Astrocyte (in vitro differentiated cells and primary cell): ENCODE data around the gene NOS1AP.

ENCODE experiments used
- EZH2 ChIP-seq: IDR thresholded peaks from 2 replicates; pipeline ENCODE4 v1.6.1; 2012; ENCODE audit warnings: mild to moderate bottlenecking, low read length, inconsistent platforms; ENCODE audit not compliant: insufficient read depth
- TF ChIP-seq, protein P1 (sequence below): IDR thresholded peaks from 2 replicates; pipeline ENCODE4 v1.5.1; 2011; ENCODE audit warnings: low read depth, mild to moderate bottlenecking, inconsistent platforms, low read length, moderate library complexity; ENCODE audit not compliant: insufficient read depth

- TF ChIP-seq, protein P1, sequence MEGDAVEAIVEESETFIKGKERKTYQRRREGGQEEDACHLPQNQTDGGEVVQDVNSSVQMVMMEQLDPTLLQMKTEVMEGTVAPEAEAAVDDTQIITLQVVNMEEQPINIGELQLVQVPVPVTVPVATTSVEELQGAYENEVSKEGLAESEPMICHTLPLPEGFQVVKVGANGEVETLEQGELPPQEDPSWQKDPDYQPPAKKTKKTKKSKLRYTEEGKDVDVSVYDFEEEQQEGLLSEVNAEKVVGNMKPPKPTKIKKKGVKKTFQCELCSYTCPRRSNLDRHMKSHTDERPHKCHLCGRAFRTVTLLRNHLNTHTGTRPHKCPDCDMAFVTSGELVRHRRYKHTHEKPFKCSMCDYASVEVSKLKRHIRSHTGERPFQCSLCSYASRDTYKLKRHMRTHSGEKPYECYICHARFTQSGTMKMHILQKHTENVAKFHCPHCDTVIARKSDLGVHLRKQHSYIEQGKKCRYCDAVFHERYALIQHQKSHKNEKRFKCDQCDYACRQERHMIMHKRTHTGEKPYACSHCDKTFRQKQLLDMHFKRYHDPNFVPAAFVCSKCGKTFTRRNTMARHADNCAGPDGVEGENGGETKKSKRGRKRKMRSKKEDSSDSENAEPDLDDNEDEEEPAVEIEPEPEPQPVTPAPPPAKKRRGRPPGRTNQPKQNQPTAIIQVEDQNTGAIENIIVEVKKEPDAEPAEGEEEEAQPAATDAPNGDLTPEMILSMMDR = no peak
- no peak for TF ChIP-seq EZH2
These were observed 240.8 kb downstream of the NOS1AP start for GRCh38 chr1:162310337-162310736.
